Dendritic cell treated with granulocyte-macrophage colony-stimulating factor and Interleukin-4, amounts not matched to agents 40 ng/mL and 50 ng/mL, for 4 days (primary cell): ENCODE measurements around the gene ATP2B2.
A peak's percentile ranks its signal among the peaks of the same experiment; 100 is the strongest.
"Not testable (repeated sequence)": the region's sequence is repeated elsewhere in the genome, so short reads cannot be mapped to it uniquely, and the experiment has no call there.

Source experiments
- H3K27ac Mint-ChIP-seq: one replicate; pipeline ENCODE4 v1.8.0; 2022; ENCODE audit warnings: mild to moderate bottlenecking, mixed read lengths
- H3K27me3 Mint-ChIP-seq: one replicate; pipeline ENCODE4 v1.8.0; 2022; ENCODE audit warnings: mild to moderate bottlenecking, mixed read lengths
- H3K36me3 Mint-ChIP-seq: one replicate; pipeline ENCODE4 v1.8.0; 2022; ENCODE audit warnings: low read depth, mixed read lengths
- H3K4me1 Mint-ChIP-seq: one replicate; pipeline ENCODE4 v1.8.0; 2022; ENCODE audit warnings: low read depth, mixed read lengths
- H3K4me3 Mint-ChIP-seq: one replicate; pipeline ENCODE4 v1.8.0; 2022; ENCODE audit warnings: mild to moderate bottlenecking, moderate library complexity, mixed read lengths
- H3K9me3 Mint-ChIP-seq: one replicate; pipeline ENCODE4 v1.8.0; 2022; ENCODE audit warnings: mixed read lengths
- intact Hi-C: fragments of 100-400 bp; cut with micrococcal nuclease; formaldehyde crosslinking; loops from one replicate; pipeline ENCODE4 v1.15.0; 2022

Gene ATP2B2

GRCh38 chr3:10303105-10303504 lies 202.3 kb downstream of the ATP2B2 start:
- H3K36me3 Mint-ChIP-seq = peaks cover 95% of the 10 kb centered on the region
- H3K27ac Mint-ChIP-seq = no peak overlapping the region
- no peaks in the 10 kb centered on the region for H3K4me1 Mint-ChIP-seq
- H3K4me3 Mint-ChIP-seq = no peak overlapping the region
- no peaks in the 10 kb centered on the region for H3K9me3 Mint-ChIP-seq
- intact Hi-C loops = no loop called here
- H3K27me3 Mint-ChIP-seq = no peaks in the 10 kb centered on the region

GRCh38 chr3:10300087-10300486 lies 205.3 kb downstream of the ATP2B2 start:
- no peaks in the 10 kb centered on the region for H3K9me3 Mint-ChIP-seq
- H3K36me3 Mint-ChIP-seq = peaks cover 88% of the 10 kb centered on the region
- H3K4me1 Mint-ChIP-seq = no peaks in the 10 kb centered on the region
- H3K27me3 Mint-ChIP-seq = no peaks in the 10 kb centered on the region
- H3K4me3 Mint-ChIP-seq = no peak overlapping the region
- peak overlapping the region; percentile 48 for H3K27ac Mint-ChIP-seq
- intact Hi-C loops = no loop called here

- no peaks in the 10 kb centered on the region for H3K4me1 Mint-ChIP-seq
- peak overlapping the region; percentile 48 for H3K27ac Mint-ChIP-seq
- peaks cover 87% of the 10 kb centered on the region for H3K36me3 Mint-ChIP-seq
- no peaks in the 10 kb centered on the region for H3K9me3 Mint-ChIP-seq
- no peak overlapping the region for H3K4me3 Mint-ChIP-seq
- no peaks in the 10 kb centered on the region for H3K27me3 Mint-ChIP-seq
- intact Hi-C loops = no loop called here
These were observed 205.7 kb downstream of the ATP2B2 start for GRCh38 chr3:10299679-10300078.

- H3K9me3 Mint-ChIP-seq = no peaks in the 10 kb centered on the region
- no peak overlapping the region for H3K4me3 Mint-ChIP-seq
- intact Hi-C loops = no loop called here
- H3K27me3 Mint-ChIP-seq = no peaks in the 10 kb centered on the region
- peaks cover 84% of the 10 kb centered on the region for H3K36me3 Mint-ChIP-seq
- H3K27ac Mint-ChIP-seq = no peak overlapping the region
- H3K4me1 Mint-ChIP-seq = peaks cover 4% of the 10 kb centered on the region
These were observed 206.2 kb downstream of the ATP2B2 start for GRCh38 chr3:10299175-10299574.

GRCh38 chr3:10298064-10298463 lies 207.3 kb downstream of the ATP2B2 start:
- H3K9me3 Mint-ChIP-seq, H3K4me3 Mint-ChIP-seq, intact Hi-C loops, H3K27me3 Mint-ChIP-seq, H3K27ac Mint-ChIP-seq: not testable (repeated sequence)
- Mint-ChIP-seq H3K36me3 (peaks cover 77% of the 10 kb centered on the region), H3K4me1 (peaks cover 11% of the 10 kb centered on the region)

GRCh38 chr3:10294030-10294586 lies 211.3 kb downstream of the ATP2B2 start:
- Mint-ChIP-seq H3K27me3 (no peaks in the 10 kb centered on the region), H3K4me3 (no peak overlapping the region), H3K27ac (peak overlapping the region; percentile 37), H3K9me3 (no peaks in the 10 kb centered on the region), H3K36me3 (peaks cover 55% of the 10 kb centered on the region), H3K4me1 (peaks cover 34% of the 10 kb centered on the region)
- intact Hi-C loops = no loop called here

GRCh38 chr3:10292505-10293419 lies 212.6 kb downstream of the ATP2B2 start, which contains the start of gene GHRL:
Gene GHRL, minus strand, starts transcription at chr3:10292947. Its CDS starts 2,767 bp downstream, at chr3:10290180.
- peaks cover 64% of the 10 kb centered on the region for H3K36me3 Mint-ChIP-seq
- peaks cover 34% of the 10 kb centered on the region for H3K4me1 Mint-ChIP-seq
- no peaks in the 10 kb centered on the region for H3K27me3 Mint-ChIP-seq
- H3K27ac Mint-ChIP-seq = peak within 1 kb of the TSS; percentile 76
- no peaks in the 10 kb centered on the region for H3K9me3 Mint-ChIP-seq
- intact Hi-C loops = no loop called here
- H3K4me3 Mint-ChIP-seq = peak within 1 kb of the TSS; percentile 35

DNA sequence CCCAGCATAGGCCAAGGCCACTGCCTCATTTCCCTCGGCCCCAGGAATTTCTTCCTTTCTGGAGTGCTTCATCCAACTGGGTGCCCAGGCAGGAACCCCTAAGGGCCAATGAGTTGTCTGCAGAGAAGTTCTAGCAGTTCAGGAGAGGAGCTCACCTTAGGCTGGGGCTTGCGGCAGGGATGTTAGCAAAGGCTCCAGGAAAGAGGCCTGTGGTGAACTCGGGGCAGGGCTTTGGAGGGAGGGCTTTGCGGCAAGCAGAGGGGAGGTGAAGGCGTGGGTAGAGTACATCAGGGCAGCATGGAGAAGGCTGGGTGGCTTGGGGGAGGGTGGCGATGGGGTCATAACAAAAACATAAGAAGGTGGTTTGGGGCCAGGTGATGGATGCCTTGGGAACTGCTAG lies 213.7 kb downstream of the ATP2B2 start:
- Mint-ChIP-seq H3K27me3 (no peaks in the 10 kb centered on the region), H3K9me3 (no peaks in the 10 kb centered on the region), H3K4me3 (no peak overlapping the region), H3K4me1 (peaks cover 41% of the 10 kb centered on the region), H3K36me3 (peaks cover 67% of the 10 kb centered on the region), H3K27ac (peak overlapping the region; percentile 76)
- intact Hi-C loops = no loop called here

GRCh38 chr3:10290481-10291176 lies 214.8 kb downstream of the ATP2B2 start:
- Mint-ChIP-seq H3K4me1 (peaks cover 42% of the 10 kb centered on the region), H3K36me3 (peaks cover 64% of the 10 kb centered on the region), H3K27me3 (no peaks in the 10 kb centered on the region), H3K9me3 (no peaks in the 10 kb centered on the region), H3K4me3 (no peak overlapping the region), H3K27ac (peak overlapping the region; percentile 76)
- intact Hi-C loops = no loop called here

GRCh38 chr3:10289787-10290355 lies 215.5 kb downstream of the ATP2B2 start:
- H3K4me1 Mint-ChIP-seq = peaks cover 49% of the 10 kb centered on the region
- no peak overlapping the region for H3K27ac Mint-ChIP-seq
- no peaks in the 10 kb centered on the region for H3K27me3 Mint-ChIP-seq
- intact Hi-C loops = no loop called here
- H3K36me3 Mint-ChIP-seq = peaks cover 64% of the 10 kb centered on the region
- H3K4me3 Mint-ChIP-seq = no peak overlapping the region
- H3K9me3 Mint-ChIP-seq = no peaks in the 10 kb centered on the region

DNA sequence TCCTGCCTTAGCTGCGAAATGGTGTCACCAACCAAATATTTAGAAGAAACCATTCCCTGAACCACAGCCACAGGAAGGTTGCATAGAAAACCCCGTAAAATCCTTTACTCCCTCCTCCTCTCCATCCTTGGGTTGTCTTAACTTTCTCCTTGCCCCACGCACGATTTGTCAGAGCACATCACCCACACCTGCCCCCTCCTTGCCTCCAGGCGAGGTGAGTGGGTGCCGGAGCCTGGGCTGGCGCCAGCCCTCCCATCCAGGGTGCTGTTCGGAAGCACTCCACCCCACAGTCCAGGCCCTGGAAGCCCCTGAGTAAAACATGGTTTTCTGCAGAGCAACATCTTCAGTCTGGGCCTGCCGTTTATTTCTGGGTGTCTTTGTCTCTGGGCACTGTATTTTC lies 216.3 kb downstream of the ATP2B2 start:
- Mint-ChIP-seq H3K4me1 (peaks cover 52% of the 10 kb centered on the region), H3K36me3 (peaks cover 66% of the 10 kb centered on the region), H3K4me3 (no peak overlapping the region), H3K9me3 (no peaks in the 10 kb centered on the region), H3K27ac (no peak overlapping the region), H3K27me3 (no peaks in the 10 kb centered on the region)
- intact Hi-C loops = no loop called here

- peaks cover 69% of the 10 kb centered on the region for H3K36me3 Mint-ChIP-seq
- no peaks in the 10 kb centered on the region for H3K27me3 Mint-ChIP-seq
- H3K9me3 Mint-ChIP-seq = no peaks in the 10 kb centered on the region
- peaks cover 50% of the 10 kb centered on the region for H3K4me1 Mint-ChIP-seq
- intact Hi-C loops = no loop called here
- H3K4me3 Mint-ChIP-seq = no peak overlapping the region
- no peak overlapping the region for H3K27ac Mint-ChIP-seq
These were observed 216.8 kb downstream of the ATP2B2 start for GRCh38 chr3:10288575-10288960.

- Mint-ChIP-seq H3K27ac (no peak overlapping the region), H3K4me1 (peaks cover 47% of the 10 kb centered on the region)
These were observed 217.3 kb downstream of the ATP2B2 start for GRCh38 chr3:10287936-10288574.

More at GRCh38 chr3:10287936-10288574, 217.3 kb downstream of the ATP2B2 start:
- peaks cover 74% of the 10 kb centered on the region for H3K36me3 Mint-ChIP-seq
- no peak overlapping the region for H3K4me3 Mint-ChIP-seq
- H3K27me3 Mint-ChIP-seq = no peaks in the 10 kb centered on the region
- no peaks in the 10 kb centered on the region for H3K9me3 Mint-ChIP-seq
- intact Hi-C loops = no loop called here
